Stimulated activated naive CD4-positive, alpha-beta T cell (primary cell): Measurements from ENCODE around the gene KANSL1.
"Not testable (repeated sequence)": the region's sequence is repeated elsewhere in the genome, so short reads cannot be mapped to it uniquely, and the experiment has no call there.

Experiments used
- DNase-seq, 6 experiments: peaks; one replicate each; lab custom pipeline; 2025; lab: John Stamatoyannopoulos, UW

Gene KANSL1

GRCh38 chr17:46037722-46038255, 155.4 kb downstream of the KANSL1 start:
- no peak for DNase-seq

GRCh38 chr17:46036491-46036890, 156.7 kb downstream of the KANSL1 start:
- DNase-seq, result no peak

- DNase-seq, result no peak
These were observed 158.0 kb downstream of the KANSL1 start for GRCh38 chr17:46035112-46035818.

- DNase-seq, result no peak
These were observed 159.8 kb downstream of the KANSL1 start for GRCh38 chr17:46033392-46033791.

GRCh38 chr17:46032909-46033308, 160.3 kb downstream of the KANSL1 start:
- no peak for DNase-seq

GRCh38 chr17:46031920-46032319, 161.3 kb downstream of the KANSL1 start:
- no peak for DNase-seq

GRCh38 chr17:46031440-46031839, 161.8 kb downstream of the KANSL1 start:
- no peak for DNase-seq

GRCh38 chr17:46030752-46031151, 162.5 kb downstream of the KANSL1 start:
- DNase-seq, result peak in 1 of 6 experiments; percentile 4

GRCh38 chr17:46029627-46030026, 163.6 kb downstream of the KANSL1 start:
- no peak for DNase-seq

GRCh38 chr17:46028981-46029565, 164.2 kb downstream of the KANSL1 start:
- no peak for DNase-seq

GRCh38 chr17:46028374-46028773, 164.9 kb downstream of the KANSL1 start:
- DNase-seq, result no peak

- no peak for DNase-seq
These were observed 165.3 kb downstream of the KANSL1 start for GRCh38 chr17:46027976-46028325.

- DNase-seq, result no peak
These were observed 165.9 kb downstream of the KANSL1 start for GRCh38 chr17:46027048-46027975.

GRCh38 chr17:46026166-46027047, 166.8 kb downstream of the KANSL1 start:
- DNase-seq, result no peak

- no peak for DNase-seq
These were observed 167.6 kb downstream of the KANSL1 start for GRCh38 chr17:46025510-46026165.

GRCh38 chr17:46025060-46025459, 168.2 kb downstream of the KANSL1 start:
- no peak for DNase-seq

- no peak for DNase-seq
These were observed 168.6 kb downstream of the KANSL1 start for GRCh38 chr17:46024590-46024989.

- no peak for DNase-seq
These were observed 169.3 kb downstream of the KANSL1 start for GRCh38 chr17:46023783-46024388.

GRCh38 chr17:46023366-46023765, 169.9 kb downstream of the KANSL1 start:
- not testable (repeated sequence) for DNase-seq

GRCh38 chr17:46020998-46021397, 172.2 kb downstream of the KANSL1 start:
- DNase-seq, result no peak
